Measurements from ENCODE around the gene TIMM8B. TPM values are rescaled to one million over a fixed set of nuclear protein-coding genes. Genes with fewer than 3 reads are reported as not detected.

Gene TIMM8B
- 59.4 and 64.0 TPM in 2 replicates for total RNA-seq
- long read RNA-seq, transcript TIMM8B-203 (3 exons, 1,155 nt), result major isoform, 11 of 24 reads
- long read RNA-seq, transcript TIMM8B-201 (2 exons, 819 nt), result major isoform, 11 of 24 reads
- long read RNA-seq, partial matches to known transcripts, result 0 of 24 reads
- long read RNA-seq, other reads (novel, unspliced or antisense), result 2 of 24 reads

GRCh38 chr11:112086422-112087191 is at the start of gene TIMM8B, which contains the start of gene SDHD:
Gene TIMM8B, minus strand, starts transcription at chr11:112086756. Its CDS starts 33 bp downstream, at chr11:112086723.
Gene SDHD, plus strand, starts transcription at chr11:112086873. Its CDS starts 35 bp downstream, at chr11:112086908.
- Mint-ChIP-seq H3K36me3 (ENCODE audit: unreplicated experiment) (peaks cover 53% of the 10 kb centered on the region), H3K4me1 (ENCODE audit: unreplicated experiment) (peaks cover 41% of the 10 kb centered on the region), H3K4me3 (ENCODE audit: unreplicated experiment) (peak within 1 kb of the TSS; percentile 99), H3K9me3 (ENCODE audit: unreplicated experiment) (no peaks in the 10 kb centered on the region), H3K27me3 (ENCODE audit: unreplicated experiment) (no peaks in the 10 kb centered on the region), H3K27ac (ENCODE audit: unreplicated experiment) (peak within 1 kb of the TSS; percentile 96)
- DNase-seq (ENCODE audit: extremely low spot score, unreplicated experiment), result peak; percentile 98
- TF ChIP-seq CTCF (IDR thresholded peaks at IDR 0.05), result peak; percentile 48

- Mint-ChIP-seq H3K27me3 (ENCODE audit: unreplicated experiment) (no peaks in the 10 kb centered on the region), H3K27ac (ENCODE audit: unreplicated experiment) (no peak overlapping the region), H3K4me1 (ENCODE audit: unreplicated experiment) (no peaks in the 10 kb centered on the region), H3K9me3 (ENCODE audit: unreplicated experiment) (no peaks in the 10 kb centered on the region), H3K4me3 (ENCODE audit: unreplicated experiment) (no peak overlapping the region), H3K36me3 (ENCODE audit: unreplicated experiment) (no peaks in the 10 kb centered on the region)
- no peak for TF ChIP-seq CTCF (IDR thresholded peaks at IDR 0.05)
- no peak for DNase-seq (ENCODE audit: extremely low spot score, unreplicated experiment)
These were observed 47.9 kb upstream of the TIMM8B start for GRCh38 chr11:112134473-112134872.

- no peak for DNase-seq (ENCODE audit: extremely low spot score, unreplicated experiment)
- H3K27ac Mint-ChIP-seq (ENCODE audit: unreplicated experiment), result no peak overlapping the region
- no peaks in the 10 kb centered on the region for H3K27me3 Mint-ChIP-seq (ENCODE audit: unreplicated experiment)
- peaks cover 11% of the 10 kb centered on the region for H3K4me1 Mint-ChIP-seq (ENCODE audit: unreplicated experiment)
- no peaks in the 10 kb centered on the region for H3K36me3 Mint-ChIP-seq (ENCODE audit: unreplicated experiment)
- H3K4me3 Mint-ChIP-seq (ENCODE audit: unreplicated experiment), result no peak overlapping the region
- H3K9me3 Mint-ChIP-seq (ENCODE audit: unreplicated experiment), result no peaks in the 10 kb centered on the region
- TF ChIP-seq CTCF (IDR thresholded peaks at IDR 0.05), result no peak
These were observed 46.2 kb upstream of the TIMM8B start for GRCh38 chr11:112132737-112133136.

- H3K4me1 Mint-ChIP-seq (ENCODE audit: unreplicated experiment), result peaks cover 11% of the 10 kb centered on the region
- H3K27me3 Mint-ChIP-seq (ENCODE audit: unreplicated experiment), result no peaks in the 10 kb centered on the region
- TF ChIP-seq CTCF (IDR thresholded peaks at IDR 0.05), result no peak
- no peak overlapping the region for H3K4me3 Mint-ChIP-seq (ENCODE audit: unreplicated experiment)
- no peak for DNase-seq (ENCODE audit: extremely low spot score, unreplicated experiment)
- no peak overlapping the region for H3K27ac Mint-ChIP-seq (ENCODE audit: unreplicated experiment)
- H3K36me3 Mint-ChIP-seq (ENCODE audit: unreplicated experiment), result no peaks in the 10 kb centered on the region
- no peaks in the 10 kb centered on the region for H3K9me3 Mint-ChIP-seq (ENCODE audit: unreplicated experiment)
These were observed 43.1 kb upstream of the TIMM8B start for GRCh38 chr11:112129656-112130055.

GRCh38 chr11:112128483-112129121 is 42.0 kb upstream of the TIMM8B start:
- H3K9me3 Mint-ChIP-seq (ENCODE audit: unreplicated experiment), result no peaks in the 10 kb centered on the region
- no peak for TF ChIP-seq CTCF (IDR thresholded peaks at IDR 0.05)
- H3K4me1 Mint-ChIP-seq (ENCODE audit: unreplicated experiment), result peaks cover 11% of the 10 kb centered on the region
- DNase-seq (ENCODE audit: extremely low spot score, unreplicated experiment), result no peak
- H3K36me3 Mint-ChIP-seq (ENCODE audit: unreplicated experiment), result no peaks in the 10 kb centered on the region
- peak overlapping the region; percentile 60 for H3K27ac Mint-ChIP-seq (ENCODE audit: unreplicated experiment)
- no peaks in the 10 kb centered on the region for H3K27me3 Mint-ChIP-seq (ENCODE audit: unreplicated experiment)
- no peak overlapping the region for H3K4me3 Mint-ChIP-seq (ENCODE audit: unreplicated experiment)

Measured in osteocyte (in vitro differentiated cells).